Spleen (tissue), 7 donors: ENCODE data around the gene LCP2.

ENCODE experiments used
- POLR2A ChIP-seq, 3 donors: fragments of 450-650 bp; IDR thresholded peaks; one replicate each; pipeline ENCODE4 v1.5.1; 2017; ENCODE audit warnings: antibody characterized with exemption in 3 of 3, mild to moderate bottlenecking in 1 of 3
- TF ChIP-seq, protein P1 (sequence below), 11 experiments: fragments of 200-600 bp in 7 of 11; fragments of 450-650 bp in 4 of 11; sonication (generic) in 4 of 11; IDR thresholded peaks in 8 of 11; conservative IDR thresholded peaks in 3 of 11; 1 replicate in 7 of 11; 2 replicates in 4 of 11; pipeline versions ENCODE4 v1.4.0 to v1.8.0; 2016 to 2021; ENCODE audit warnings: antibody characterized with exemption in 11 of 11, inconsistent platforms in 4 of 11, mild to moderate bottlenecking in 1 of 11
- donor health status: DM: no; HTN: no; CAD: no; lungs with moderate emphysema.
- donor health status: DM: no; HTN: no; CAD: no.
- donor health status: DM: no; HTN: no; CAD: no.

DNA sequence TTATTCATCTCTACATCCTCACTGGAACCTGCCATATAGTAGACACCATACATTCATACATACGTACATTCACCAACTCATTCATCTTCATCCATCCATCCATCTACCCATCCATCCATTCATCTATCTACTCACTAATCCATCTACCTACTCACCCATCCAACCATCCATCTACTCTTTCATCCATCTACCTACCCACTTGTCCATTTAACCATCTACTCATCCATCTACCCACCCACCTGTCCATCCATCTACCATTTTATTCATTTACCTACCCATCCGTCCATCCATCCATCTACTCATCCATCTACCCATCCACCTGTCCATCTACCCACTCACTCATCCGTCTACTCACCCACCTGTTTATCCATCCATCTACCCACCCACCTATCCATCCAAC, 31.9 kb upstream of the LCP2 start:
- TF ChIP-seq, protein P1, sequence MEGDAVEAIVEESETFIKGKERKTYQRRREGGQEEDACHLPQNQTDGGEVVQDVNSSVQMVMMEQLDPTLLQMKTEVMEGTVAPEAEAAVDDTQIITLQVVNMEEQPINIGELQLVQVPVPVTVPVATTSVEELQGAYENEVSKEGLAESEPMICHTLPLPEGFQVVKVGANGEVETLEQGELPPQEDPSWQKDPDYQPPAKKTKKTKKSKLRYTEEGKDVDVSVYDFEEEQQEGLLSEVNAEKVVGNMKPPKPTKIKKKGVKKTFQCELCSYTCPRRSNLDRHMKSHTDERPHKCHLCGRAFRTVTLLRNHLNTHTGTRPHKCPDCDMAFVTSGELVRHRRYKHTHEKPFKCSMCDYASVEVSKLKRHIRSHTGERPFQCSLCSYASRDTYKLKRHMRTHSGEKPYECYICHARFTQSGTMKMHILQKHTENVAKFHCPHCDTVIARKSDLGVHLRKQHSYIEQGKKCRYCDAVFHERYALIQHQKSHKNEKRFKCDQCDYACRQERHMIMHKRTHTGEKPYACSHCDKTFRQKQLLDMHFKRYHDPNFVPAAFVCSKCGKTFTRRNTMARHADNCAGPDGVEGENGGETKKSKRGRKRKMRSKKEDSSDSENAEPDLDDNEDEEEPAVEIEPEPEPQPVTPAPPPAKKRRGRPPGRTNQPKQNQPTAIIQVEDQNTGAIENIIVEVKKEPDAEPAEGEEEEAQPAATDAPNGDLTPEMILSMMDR (IDR thresholded peaks at IDR 0.05 in 8 of 11, conservative IDR thresholded peaks at IDR 0.05 in 3 of 11): no peak
- TF ChIP-seq POLR2A (IDR thresholded peaks at IDR 0.05): no peak
